ENCODE data around the gene HCFC1. TPM values are rescaled to one million over a fixed set of nuclear protein-coding genes. Genes with fewer than 3 reads are reported as not detected.
A peak's percentile ranks its signal among the peaks of the same experiment; 100 is the strongest.

Gene HCFC1
- total and polyA plus RNA-seq, 9 of the 15 experiments (the other 6 are each of a cell fraction or from before 2014, with no cell fraction given), result 2.8 to 133 (median 17.1) TPM

GRCh38 chrX:153900831-153901752 is 70.5 kb downstream of the HCFC1 start (continued):
- TF ChIP-seq ZNF449 (CRISPR knock-in tag; IDR thresholded peaks at IDR 0.05) (no peak), ZNF668 (CRISPR knock-in tag; IDR thresholded peaks at IDR 0.05) (no peak), HNRNPH1 (optimal IDR thresholded peaks at IDR 0.05; ENCODE audit: low read depth, low read length) (no peak), ZNF717 (CRISPR knock-in tag; IDR thresholded peaks at IDR 0.05) (no peak), ATF2 (CRISPR knock-in tag; IDR thresholded peaks at IDR 0.05) (no peak), NEUROD1 (IDR thresholded peaks at IDR 0.05; ENCODE audit: borderline replicate concordance, low read depth, low read length, partially characterized antibody) (no peak), RFX1 (IDR thresholded peaks at IDR 0.05) (no peak), ZNF316 (IDR thresholded peaks at IDR 0.05) (no peak), CREBBP (IDR thresholded peaks at IDR 0.05; ENCODE audit: low read depth, low read length) (no peak), FOXM1 (IDR thresholded peaks at IDR 0.05; ENCODE audit: low read depth) (peak; percentile 26; the same call in 1 of the 2 replicates), FOXM1 (CRISPR knock-in tag; IDR thresholded peaks at IDR 0.05; ENCODE audit: low read depth) (no peak), E2F3 (CRISPR knock-in tag; IDR thresholded peaks at IDR 0.05) (no peak), ZNF507 (tag; conservative IDR thresholded peaks at IDR 0.05) (no peak), ZBTB40 (IDR thresholded peaks at IDR 0.05) (peak; percentile 62), ZBTB40 (CRISPR knock-in tag; IDR thresholded peaks at IDR 0.05) (no peak)
